ENCODE data around the gene SLC2A14.
"Not testable (repeated sequence)": the region's sequence is repeated elsewhere in the genome, so short reads cannot be mapped to it uniquely, and the experiment has no call there.

Gene SLC2A14

DNA sequence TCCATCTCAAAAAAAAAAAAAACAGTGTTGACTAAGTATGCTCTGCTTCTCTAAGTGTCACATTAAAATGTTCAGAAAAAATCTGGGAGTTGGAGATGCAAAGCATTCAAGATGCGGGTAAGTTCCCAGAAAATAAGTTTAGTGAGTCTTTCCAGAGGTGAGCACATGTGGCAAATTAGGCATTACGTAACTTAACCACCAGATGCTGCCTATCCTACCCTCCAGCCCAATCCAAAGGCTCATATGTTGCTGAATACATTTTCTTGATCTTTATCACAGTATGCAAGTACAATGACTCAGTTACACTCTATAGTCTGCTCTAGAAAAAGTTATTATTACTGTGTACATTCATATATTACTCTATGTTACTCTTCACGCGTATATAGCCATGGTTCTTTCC lies 3.6 kb downstream of the SLC2A14 start:
- no peak for DNase-seq

GRCh38 chr12:7868391-7868790 lies 4.3 kb downstream of the SLC2A14 start:
- DNase-seq: no peak

DNA sequence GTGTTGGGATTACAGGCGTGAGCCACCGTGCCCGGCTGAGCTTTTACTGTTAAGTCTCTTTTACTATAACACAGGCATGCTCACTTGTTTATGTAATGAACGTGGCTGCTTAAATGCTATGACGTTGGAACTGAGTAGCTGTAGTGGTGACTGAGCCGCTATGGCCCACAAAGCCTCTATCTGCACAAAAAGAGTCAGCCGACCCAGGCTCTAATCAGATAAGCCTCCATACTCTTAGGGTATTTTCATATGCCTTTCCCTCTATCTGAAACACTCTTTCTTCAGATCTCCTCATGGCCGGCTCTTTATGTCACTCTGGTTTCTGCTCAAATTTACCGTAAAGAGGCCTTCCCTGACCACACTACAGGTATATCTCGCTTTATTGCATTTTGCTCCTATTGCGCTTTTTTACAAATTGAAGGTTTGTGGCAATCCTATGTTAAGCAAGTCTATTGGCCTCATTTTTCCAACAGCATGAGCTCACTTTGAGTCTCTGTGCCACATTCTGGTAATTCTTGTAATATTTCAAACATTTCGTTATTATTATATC lies 8.0 kb downstream of the SLC2A14 start:
- no peak for DNase-seq

- not testable (repeated sequence) for DNase-seq
Observed at GRCh38 chr12:7862814-7863348, 9.8 kb downstream of the SLC2A14 start.

- DNase-seq: not testable (repeated sequence)
Observed at GRCh38 chr12:7862301-7862700, 10.4 kb downstream of the SLC2A14 start.

GRCh38 chr12:7859552-7859951 lies 13.2 kb downstream of the SLC2A14 start:
- no peak for DNase-seq

- no peak for DNase-seq
Observed at GRCh38 chr12:7857971-7858370, 14.7 kb downstream of the SLC2A14 start.

GRCh38 chr12:7856516-7856915 lies 16.2 kb downstream of the SLC2A14 start:
- no peak for DNase-seq

GRCh38 chr12:7853557-7853956 lies 19.2 kb downstream of the SLC2A14 start:
- DNase-seq: no peak

- DNase-seq: not testable (repeated sequence)
Observed at GRCh38 chr12:7851622-7852081, 21.1 kb downstream of the SLC2A14 start.

DNA sequence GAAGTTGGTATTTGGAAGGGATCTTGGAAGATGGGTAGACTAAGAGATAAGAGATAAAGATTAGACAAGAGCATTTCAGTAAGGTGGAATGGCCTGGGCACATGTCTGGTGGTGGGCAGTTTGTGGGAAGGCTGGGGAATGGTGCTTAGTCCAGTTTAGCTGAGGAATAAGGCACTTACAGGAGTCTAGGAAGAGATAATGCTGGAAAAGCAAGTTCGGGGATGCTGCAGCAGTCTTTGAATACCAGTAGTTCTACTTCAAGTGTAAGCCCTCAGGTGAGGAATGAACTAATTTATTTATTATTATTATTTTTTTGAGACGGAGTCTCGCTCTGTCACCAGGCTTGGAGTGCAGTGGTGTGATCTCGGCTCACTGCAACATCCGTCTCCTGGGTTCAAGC lies 22.6 kb downstream of the SLC2A14 start:
- DNase-seq: not testable (repeated sequence)

- not testable (repeated sequence) for DNase-seq
Observed at GRCh38 chr12:7848098-7848422, 24.7 kb downstream of the SLC2A14 start.

DNA sequence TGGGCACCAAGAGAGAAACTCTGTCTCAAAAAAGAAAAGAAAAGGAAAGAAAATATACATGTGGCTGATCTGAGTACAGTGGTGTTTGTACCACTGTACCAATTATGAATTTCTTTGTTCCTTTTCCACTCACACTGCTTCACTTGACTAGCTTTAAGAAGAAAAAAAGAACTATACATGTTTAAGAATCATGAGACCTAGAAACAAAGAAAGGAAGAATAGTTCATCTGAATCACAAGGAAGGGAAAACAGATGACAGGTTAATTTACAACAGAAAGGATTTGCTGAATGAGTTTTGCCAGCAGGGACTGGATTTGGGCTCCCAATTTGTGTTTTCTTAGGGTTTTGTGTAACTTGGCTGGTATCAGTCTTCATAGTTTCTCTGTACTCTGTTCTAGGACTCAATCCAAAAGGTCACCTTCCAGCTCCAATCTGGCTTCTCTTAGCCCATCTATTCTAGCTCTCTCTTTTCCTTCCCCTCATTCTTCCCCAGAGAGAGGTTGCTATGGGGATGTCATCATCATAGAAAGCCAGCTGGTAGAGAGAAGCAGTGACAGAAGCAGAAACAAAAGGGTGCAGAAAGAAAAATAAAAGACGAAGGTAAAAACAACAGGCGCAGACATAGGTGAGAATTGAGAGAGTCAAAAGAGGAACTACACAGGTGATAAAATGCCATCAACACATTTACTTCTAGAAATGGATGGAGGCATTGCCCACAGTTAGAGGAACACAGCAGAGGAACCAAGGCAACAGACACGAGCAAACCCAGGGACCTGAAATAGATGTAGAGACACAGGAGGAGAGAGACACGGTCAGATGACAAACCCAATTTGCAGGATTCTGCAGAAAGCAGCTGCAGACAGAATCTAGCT lies 25.3 kb downstream of the SLC2A14 start:
- not testable (repeated sequence) for DNase-seq

GRCh38 chr12:7844116-7844515 lies 28.6 kb downstream of the SLC2A14 start:
- DNase-seq: no peak

- DNase-seq: not testable (repeated sequence)
Observed at GRCh38 chr12:7843583-7843982, 29.1 kb downstream of the SLC2A14 start.

DNA sequence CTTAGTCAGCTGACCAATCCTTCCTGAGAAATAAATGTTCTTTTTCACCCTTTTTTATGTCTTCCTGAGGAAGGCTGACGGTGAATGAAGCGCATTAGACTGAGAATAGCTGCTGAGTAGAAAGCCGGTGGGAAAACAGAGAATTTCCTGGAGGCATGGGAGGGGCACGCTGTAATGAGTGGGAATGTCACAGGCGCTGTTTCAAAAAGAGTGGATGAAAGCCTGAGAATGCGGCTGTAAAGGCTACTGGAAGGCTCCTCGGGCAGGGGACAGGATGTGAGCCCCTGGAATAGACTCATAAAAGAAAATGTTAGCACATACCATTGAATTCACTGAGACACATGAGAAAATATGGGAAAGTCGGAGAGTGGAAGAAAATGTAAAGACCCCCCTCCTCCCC lies 29.6 kb downstream of the SLC2A14 start:
- not testable (repeated sequence) for DNase-seq

- DNase-seq: not testable (repeated sequence)
Observed at GRCh38 chr12:7842444-7842843, 30.3 kb downstream of the SLC2A14 start.

- DNase-seq: not testable (repeated sequence)
Observed at GRCh38 chr12:7839848-7840247, 32.9 kb downstream of the SLC2A14 start.

GRCh38 chr12:7839226-7839625 lies 33.5 kb downstream of the SLC2A14 start:
- not testable (repeated sequence) for DNase-seq

- no peak for DNase-seq
Observed at GRCh38 chr12:7837366-7837765, 35.3 kb downstream of the SLC2A14 start.

DNA sequence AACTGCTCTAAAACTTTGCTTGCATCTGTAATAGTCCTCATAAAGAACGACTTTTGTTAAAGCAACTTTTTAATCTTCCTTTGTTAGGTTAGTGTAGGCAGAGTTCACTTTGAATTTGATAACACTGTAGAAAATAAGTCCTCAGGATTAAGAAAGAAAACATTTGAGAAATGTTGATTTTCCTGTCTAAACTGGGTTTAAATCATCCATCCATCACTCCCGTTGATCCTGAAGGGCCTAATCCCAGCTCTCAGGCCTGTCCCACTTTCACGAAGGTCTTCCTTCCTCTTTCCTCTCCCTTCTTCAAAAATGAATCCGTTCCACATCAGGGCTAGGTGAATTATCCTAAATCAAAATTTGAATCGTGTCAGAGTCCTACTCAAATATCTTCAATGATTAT lies 36.9 kb downstream of the SLC2A14 start:
- no peak for DNase-seq

- DNase-seq: no peak
Observed at GRCh38 chr12:7835116-7835515, 37.6 kb downstream of the SLC2A14 start.

- no peak for DNase-seq
Observed at GRCh38 chr12:7834701-7835100, 38.0 kb downstream of the SLC2A14 start.

- DNase-seq: no peak
Observed at GRCh38 chr12:7833831-7834230, 38.9 kb downstream of the SLC2A14 start.

Data from activated effector memory CD4-positive, alpha-beta T cell treated with anti-CD3 and anti-CD28 coated beads, Interleukin-2, amount 50 U/mL, for 16 hours (primary cell).